Measurements from ENCODE around the gene DPP3.

DNA sequence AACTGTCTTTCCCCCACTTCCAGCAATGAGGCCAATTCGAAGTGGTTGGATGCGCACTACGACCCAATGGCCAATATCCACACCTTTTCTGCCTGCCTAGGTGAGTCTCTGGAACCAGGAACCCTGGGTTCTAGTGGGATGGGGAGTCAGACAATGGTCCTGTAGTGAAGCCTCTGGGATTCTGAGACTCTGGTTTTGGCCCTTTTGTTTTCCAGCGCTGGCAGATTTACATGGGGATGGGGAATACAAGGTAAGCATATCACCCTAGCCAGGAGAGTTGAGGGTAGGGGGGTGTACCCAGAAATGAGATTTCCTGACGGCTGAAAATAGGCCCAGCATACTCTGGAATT, 30.7 kb downstream of the DPP3 start:
- TF ChIP-seq, protein P1, sequence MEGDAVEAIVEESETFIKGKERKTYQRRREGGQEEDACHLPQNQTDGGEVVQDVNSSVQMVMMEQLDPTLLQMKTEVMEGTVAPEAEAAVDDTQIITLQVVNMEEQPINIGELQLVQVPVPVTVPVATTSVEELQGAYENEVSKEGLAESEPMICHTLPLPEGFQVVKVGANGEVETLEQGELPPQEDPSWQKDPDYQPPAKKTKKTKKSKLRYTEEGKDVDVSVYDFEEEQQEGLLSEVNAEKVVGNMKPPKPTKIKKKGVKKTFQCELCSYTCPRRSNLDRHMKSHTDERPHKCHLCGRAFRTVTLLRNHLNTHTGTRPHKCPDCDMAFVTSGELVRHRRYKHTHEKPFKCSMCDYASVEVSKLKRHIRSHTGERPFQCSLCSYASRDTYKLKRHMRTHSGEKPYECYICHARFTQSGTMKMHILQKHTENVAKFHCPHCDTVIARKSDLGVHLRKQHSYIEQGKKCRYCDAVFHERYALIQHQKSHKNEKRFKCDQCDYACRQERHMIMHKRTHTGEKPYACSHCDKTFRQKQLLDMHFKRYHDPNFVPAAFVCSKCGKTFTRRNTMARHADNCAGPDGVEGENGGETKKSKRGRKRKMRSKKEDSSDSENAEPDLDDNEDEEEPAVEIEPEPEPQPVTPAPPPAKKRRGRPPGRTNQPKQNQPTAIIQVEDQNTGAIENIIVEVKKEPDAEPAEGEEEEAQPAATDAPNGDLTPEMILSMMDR (conservative IDR thresholded peaks at IDR 0.05; ENCODE audit: low read depth, low read length), result no peak
- TF ChIP-seq EZH2 (IDR thresholded peaks at IDR 0.05; ENCODE audit: low read length, unreplicated experiment), result no peak

Measured in PC-3 (cell line).